Lung (tissue), 12 donors: ENCODE results near the gene SUSD1. TPM values are rescaled to one million over a fixed set of nuclear protein-coding genes. Genes with fewer than 3 reads are reported as not detected.

ENCODE experiments used
- ATAC-seq: fragments of 200-7000 bp; cut with Tn5 transposase; one replicate; pipeline ENCODE4 v1.9.1; 2020; ENCODE audit warnings: moderate number of reproducible peaks; ENCODE audit not compliant: insufficient read depth, low FRiP score
- DNase-seq, 3 donors: peaks; one replicate each; pipeline ENCODE4 v3.0.0-alpha.2; 2013 to 2017
- H3K27ac ChIP-seq, 2 donors: one replicate each; pipeline ENCODE4 v1.5.1; 2013; ENCODE audit warnings: mild to moderate bottlenecking in 2 of 2, moderate library complexity in 2 of 2, control low read depth in 1 of 2, inconsistent platforms in 1 of 2, low read depth in 1 of 2, low read length in 1 of 2
- H3K27me3 ChIP-seq, 3 donors: one replicate each; pipeline ENCODE4 v1.5.1; 2013; ENCODE audit warnings: low read length in 2 of 3; ENCODE audit not compliant: control insufficient read depth in 3 of 3, insufficient read depth in 3 of 3
- H3K36me3 ChIP-seq, 4 donors: one replicate each; pipeline ENCODE4 v1.5.1; 2013; ENCODE audit warnings: low read length in 4 of 4, mild to moderate bottlenecking in 1 of 4, moderate library complexity in 1 of 4; ENCODE audit not compliant: control insufficient read depth in 4 of 4, insufficient read depth in 4 of 4
- H3K4me1 ChIP-seq, 5 donors: one replicate each; pipeline ENCODE4 v1.5.1; 2013; ENCODE audit warnings: low read length in 5 of 5, mild to moderate bottlenecking in 2 of 5, moderate library complexity in 1 of 5; ENCODE audit not compliant: control insufficient read depth in 5 of 5, insufficient read depth in 5 of 5
- H3K4me3 ChIP-seq: one replicate; pipeline ENCODE4 v1.5.1; 2013; ENCODE audit warnings: mild to moderate bottlenecking, control low read depth, moderate library complexity
- H3K9ac ChIP-seq, 2 donors: one replicate each; pipeline ENCODE4 v1.5.1; 2013; ENCODE audit warnings: low read length in 2 of 2, control low read depth in 1 of 2; ENCODE audit not compliant: insufficient read depth in 1 of 2
- H3K9me3 ChIP-seq, 4 donors: one replicate each; pipeline ENCODE4 v1.5.1; 2013; ENCODE audit warnings: low read length in 3 of 4, mild to moderate bottlenecking in 1 of 4, moderate library complexity in 1 of 4; ENCODE audit not compliant: control insufficient read depth in 4 of 4, insufficient read depth in 3 of 4
- WGBS, 2 donors: extraction: QIAGEN DNeasy Blood & Tissue Kit; methylation state at CpG; one replicate each; pipeline ENCODE4 v1.1.7; 2013; 5-methylcytosine and 5-hydroxymethylcytosine counted together
- polyA plus RNA-seq, 2 donors: library from polyadenylated mRNA; stranded (reverse); fragments of 200-250 nt; gene quantifications; one replicate each; pipeline ENCODE4 v1.2.1, GENCODE V29; 2013
- total RNA-seq, 2 donors: library from RNA; depleted of rRNA in 1 of 2; stranded (reverse); fragments of >200 nt in 1 of 2; gene quantifications; one replicate each; pipeline ENCODE4 v1.2.1, GENCODE V29; 2014 to 2021
- TF ChIP-seq, protein P1 (sequence below): IDR thresholded peaks from 2 replicates; pipeline ENCODE4 v1.5.1; 2012; ENCODE audit warnings: mild to moderate bottlenecking; ENCODE audit errors: control extremely low read depth, extremely low read depth
- donor health status: control.
- donor health status: control.
- donor health status: Bipolar disorder and iron deficiency.
- donor health status: healthy.
- donor health status: DM: yes; HTN: yes; CAD: no.

The SUSD1 gene
- total and polyA plus RNA-seq, 4 donors: 4.4 to 26.6 (median 21.1) TPM

DNA sequence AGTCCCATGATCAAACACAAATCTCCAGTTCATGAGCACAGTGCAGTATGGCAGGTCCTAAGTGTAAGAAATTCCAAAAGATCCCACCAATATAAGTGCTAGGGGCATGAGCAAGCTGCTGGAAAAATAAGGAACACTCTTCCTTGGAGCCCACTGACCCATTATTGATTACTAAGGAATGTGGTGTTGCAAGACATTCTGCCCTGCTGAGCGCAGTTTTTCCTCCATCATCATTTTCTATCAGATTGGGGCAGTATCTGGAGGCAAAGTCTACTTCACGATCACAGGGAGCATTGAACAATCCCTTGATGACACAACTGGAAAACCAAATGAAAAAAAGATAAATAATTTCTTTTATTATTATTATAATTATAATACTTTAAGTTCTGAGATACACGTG lies 149.2 kb downstream of the SUSD1 start:
- no peak overlapping the region for H3K4me3 ChIP-seq
- no peak for DNase-seq
- peaks cover 0 to 4% (median 0%) of the 10 kb centered on the region in 5 donors for H3K4me1 ChIP-seq
- WGBS, 2 donors: 99% methylated on average over 3 of the region's 3 CpGs
- no peaks in the 10 kb centered on the region for H3K36me3 ChIP-seq
- no peak overlapping the region for H3K27ac ChIP-seq
- no peaks in the 10 kb centered on the region for H3K27me3 ChIP-seq
- TF ChIP-seq, protein P1, sequence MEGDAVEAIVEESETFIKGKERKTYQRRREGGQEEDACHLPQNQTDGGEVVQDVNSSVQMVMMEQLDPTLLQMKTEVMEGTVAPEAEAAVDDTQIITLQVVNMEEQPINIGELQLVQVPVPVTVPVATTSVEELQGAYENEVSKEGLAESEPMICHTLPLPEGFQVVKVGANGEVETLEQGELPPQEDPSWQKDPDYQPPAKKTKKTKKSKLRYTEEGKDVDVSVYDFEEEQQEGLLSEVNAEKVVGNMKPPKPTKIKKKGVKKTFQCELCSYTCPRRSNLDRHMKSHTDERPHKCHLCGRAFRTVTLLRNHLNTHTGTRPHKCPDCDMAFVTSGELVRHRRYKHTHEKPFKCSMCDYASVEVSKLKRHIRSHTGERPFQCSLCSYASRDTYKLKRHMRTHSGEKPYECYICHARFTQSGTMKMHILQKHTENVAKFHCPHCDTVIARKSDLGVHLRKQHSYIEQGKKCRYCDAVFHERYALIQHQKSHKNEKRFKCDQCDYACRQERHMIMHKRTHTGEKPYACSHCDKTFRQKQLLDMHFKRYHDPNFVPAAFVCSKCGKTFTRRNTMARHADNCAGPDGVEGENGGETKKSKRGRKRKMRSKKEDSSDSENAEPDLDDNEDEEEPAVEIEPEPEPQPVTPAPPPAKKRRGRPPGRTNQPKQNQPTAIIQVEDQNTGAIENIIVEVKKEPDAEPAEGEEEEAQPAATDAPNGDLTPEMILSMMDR: no peak
- ATAC-seq: no peak
- H3K9me3 ChIP-seq: no peaks in the 10 kb centered on the region
- no peak overlapping the region for H3K9ac ChIP-seq

GRCh38 chr9:112021742-112022141 lies 153.4 kb downstream of the SUSD1 start:
- no peaks in the 10 kb centered on the region for H3K27me3 ChIP-seq
- TF ChIP-seq, protein P1: no peak
- H3K27ac ChIP-seq: no peak overlapping the region
- H3K9ac ChIP-seq: no peak overlapping the region
- ATAC-seq: no peak
- no peak for DNase-seq
- H3K4me3 ChIP-seq: no peak overlapping the region
- WGBS, 2 donors: 96 to 100% methylated on average over 2 of the region's 2 CpGs
- peaks cover 0 to 3% (median 0%) of the 10 kb centered on the region in 5 donors for H3K4me1 ChIP-seq
- H3K36me3 ChIP-seq: no peaks in the 10 kb centered on the region
- no peaks in the 10 kb centered on the region for H3K9me3 ChIP-seq

DNA sequence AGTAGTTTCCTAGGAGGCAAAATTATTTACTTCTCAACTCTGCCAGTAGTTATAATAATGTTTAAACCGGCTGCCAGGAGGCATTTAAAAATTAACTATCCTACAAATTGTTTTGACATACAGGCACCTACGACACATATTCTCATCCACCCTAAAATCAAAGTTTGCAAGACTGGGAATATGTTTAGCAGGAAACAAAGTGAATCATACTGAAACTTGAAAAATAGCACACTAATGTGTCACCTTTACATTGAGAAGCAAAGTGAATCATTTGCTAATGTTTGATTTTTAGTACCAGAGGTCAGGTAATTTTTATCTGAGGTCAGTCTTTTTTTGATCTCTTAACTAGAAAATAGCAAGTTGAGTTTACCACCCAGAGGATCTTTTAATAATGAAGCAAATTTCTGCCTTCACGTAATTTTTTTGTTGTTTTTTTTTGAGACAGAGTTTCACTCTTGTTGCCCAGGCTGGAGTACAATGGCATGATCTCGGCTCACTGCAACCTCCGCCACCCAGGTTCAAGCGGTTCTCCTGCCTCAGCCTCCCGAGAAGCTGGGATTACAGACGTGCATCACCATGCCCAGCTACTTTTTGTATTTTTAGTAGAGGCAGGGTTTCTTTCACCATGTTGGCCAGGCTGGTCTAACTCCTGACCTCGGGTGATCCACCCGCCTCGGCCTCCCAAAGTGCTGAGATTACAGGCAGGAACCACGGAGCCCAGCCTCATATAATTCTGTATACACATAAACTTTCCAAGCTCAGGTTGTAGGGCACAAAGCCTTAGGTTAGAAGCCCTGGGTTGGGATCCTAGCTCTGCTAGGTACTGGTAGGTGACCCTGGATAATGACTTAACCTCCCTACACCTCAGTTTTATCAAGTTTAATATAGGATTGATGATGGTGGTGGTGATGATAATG lies 154.2 kb downstream of the SUSD1 start:
- WGBS, 2 donors: 84 to 88% methylated on average over 12 of the region's 12 CpGs
- H3K27me3 ChIP-seq: no peaks in the 10 kb centered on the region
- H3K9ac ChIP-seq: no peak overlapping the region
- H3K27ac ChIP-seq: no peak overlapping the region
- no peak overlapping the region for H3K4me3 ChIP-seq
- TF ChIP-seq, protein P1: no peak
- no peaks in the 10 kb centered on the region for H3K36me3 ChIP-seq
- ATAC-seq: no peak
- H3K9me3 ChIP-seq: no peaks in the 10 kb centered on the region
- H3K4me1 ChIP-seq: peaks cover 0 to 3% (median 0%) of the 10 kb centered on the region in 5 donors
- DNase-seq: no peak
